CD4-positive, alpha-beta T cell treated with Interleukin-21 for 1 hour (primary cell): Measurements from ENCODE around the gene SMU1.
"Not testable (repeated sequence)": the region's sequence is repeated elsewhere in the genome, so short reads cannot be mapped to it uniquely, and the experiment has no call there.

Experiments used
- DNase-seq: peaks from one replicate; pipeline ENCODE4 v3.0.0-alpha.2; 2020

Gene SMU1

DNA sequence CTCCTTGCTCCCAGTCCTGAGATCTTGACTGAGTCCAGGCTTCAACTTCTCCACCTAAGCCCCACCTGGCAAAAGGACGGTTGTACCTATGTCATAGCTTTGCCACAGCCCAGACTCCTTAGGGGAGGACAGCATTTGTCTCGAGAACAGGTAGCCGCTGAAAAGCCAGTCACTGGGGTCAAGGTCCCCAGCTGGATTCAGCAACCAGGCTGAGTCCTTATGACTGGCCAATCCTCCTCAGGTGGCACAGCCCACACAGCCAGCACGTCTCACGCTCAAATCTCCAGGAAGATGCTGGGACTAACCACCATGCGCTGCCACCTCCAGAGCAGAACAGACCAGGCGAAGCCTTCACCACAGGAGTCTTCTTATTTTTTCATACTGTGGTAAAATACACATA lies 27.9 kb upstream of the SMU1 start:
- no peak for DNase-seq

DNA sequence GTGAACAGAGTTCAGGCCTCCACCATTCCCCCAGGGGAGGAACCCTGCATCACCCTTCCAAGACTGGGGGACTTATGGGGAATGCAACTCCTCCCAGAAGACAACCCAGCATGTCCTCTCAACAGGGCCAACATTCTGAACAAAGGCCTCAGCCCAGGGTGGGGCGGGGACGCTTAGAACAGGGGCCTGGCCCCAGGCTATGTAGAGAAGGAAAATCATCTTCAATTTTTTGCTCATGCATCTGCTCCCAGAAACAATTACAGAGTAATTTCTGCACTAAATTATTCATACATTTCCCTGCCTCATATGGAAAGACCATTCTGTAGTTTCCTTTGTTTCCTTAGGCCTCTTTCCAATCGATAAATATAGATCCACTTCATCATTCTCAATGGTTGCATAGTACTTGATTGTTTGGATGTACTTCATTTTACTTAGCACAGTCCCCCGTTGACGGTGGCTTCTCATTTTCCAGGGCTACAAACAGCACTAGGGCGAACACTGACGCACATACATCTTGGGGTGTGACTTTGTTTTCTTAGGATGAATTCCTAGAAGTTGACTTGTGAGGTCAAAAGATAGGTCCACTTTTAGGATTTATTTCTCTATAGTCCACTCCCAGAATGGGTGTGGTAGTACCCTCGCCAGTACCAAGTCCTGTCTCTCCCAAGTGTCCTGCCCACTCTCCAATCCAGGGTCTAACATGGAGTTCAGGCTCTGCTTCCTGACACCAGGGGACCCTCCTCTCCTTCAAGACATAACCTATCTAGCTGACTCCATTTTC lies 27.2 kb upstream of the SMU1 start:
- DNase-seq = no peak

GRCh38 chr9:33102551-33103210 lies 26.2 kb upstream of the SMU1 start:
- DNase-seq = no peak

- DNase-seq = no peak
Measured at GRCh38 chr9:33101104-33101951, 24.9 kb upstream of the SMU1 start.

GRCh38 chr9:33099754-33100153 lies 23.3 kb upstream of the SMU1 start:
- no peak for DNase-seq

DNA sequence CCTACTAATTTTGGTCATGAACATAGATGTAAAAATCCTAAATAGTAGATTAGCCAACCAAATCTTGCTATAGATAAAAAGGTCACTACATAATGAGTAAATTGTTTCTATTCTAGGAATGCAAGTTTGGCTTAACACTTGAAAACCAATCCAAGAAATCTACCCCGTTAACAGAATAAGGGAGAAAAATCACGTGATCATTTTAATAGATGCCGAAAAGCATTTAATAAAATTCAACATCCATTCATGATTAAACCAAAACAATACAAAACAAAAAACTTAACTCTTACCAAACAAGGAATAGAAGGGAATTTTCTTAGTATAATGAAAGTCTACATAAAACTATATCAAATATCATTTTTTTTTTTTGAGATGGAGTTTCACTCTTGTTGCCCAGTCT lies 20.7 kb upstream of the SMU1 start:
- DNase-seq = no peak

GRCh38 chr9:33092634-33093033 lies 16.2 kb upstream of the SMU1 start:
- no peak for DNase-seq

- not testable (repeated sequence) for DNase-seq
Measured at GRCh38 chr9:33085672-33086071, 9.2 kb upstream of the SMU1 start.

DNA sequence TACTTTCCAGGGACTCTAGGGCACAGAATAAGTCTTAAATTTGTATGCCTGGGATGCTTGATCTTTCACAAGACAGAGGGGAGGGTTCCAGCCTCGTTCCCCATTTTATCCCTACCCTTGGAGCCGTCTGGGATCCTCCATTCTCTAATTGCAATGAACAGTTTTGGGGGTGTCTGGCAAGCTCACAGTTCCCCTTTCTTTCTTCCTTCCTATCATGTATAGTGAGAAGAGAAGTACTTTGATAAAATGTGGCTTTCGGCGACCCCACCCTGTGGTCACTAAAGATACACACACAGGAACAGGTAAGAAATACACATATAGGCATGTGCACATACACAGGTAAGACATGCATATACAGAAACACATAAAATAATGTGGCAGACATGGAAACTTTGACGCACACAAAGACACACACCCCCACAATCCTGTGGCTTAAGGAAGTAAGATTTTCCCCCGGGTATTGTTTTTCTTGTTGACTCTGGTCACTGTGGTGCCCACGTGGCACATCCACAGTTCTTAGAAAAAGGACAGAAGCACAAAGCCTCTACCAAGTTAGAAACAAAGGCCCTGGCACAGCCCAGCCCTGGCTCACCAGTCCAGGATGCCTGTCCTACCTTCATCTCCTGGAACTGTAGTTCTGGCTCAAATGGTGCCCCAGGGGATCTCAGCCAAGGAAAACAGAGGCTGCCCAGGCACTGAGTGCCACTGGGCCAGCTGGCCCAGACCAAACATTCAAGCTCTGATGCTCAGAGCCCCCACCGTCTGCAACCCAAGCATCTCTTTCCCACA lies 6.3 kb upstream of the SMU1 start:
- DNase-seq = peak; percentile 14

- DNase-seq = peak; percentile 36
Measured at GRCh38 chr9:33082128-33082527, 5.7 kb upstream of the SMU1 start.

GRCh38 chr9:33081128-33081851 lies 4.8 kb upstream of the SMU1 start:
- peak; percentile 88 for DNase-seq

GRCh38 chr9:33080534-33080933 lies 4.1 kb upstream of the SMU1 start:
- no peak for DNase-seq

DNA sequence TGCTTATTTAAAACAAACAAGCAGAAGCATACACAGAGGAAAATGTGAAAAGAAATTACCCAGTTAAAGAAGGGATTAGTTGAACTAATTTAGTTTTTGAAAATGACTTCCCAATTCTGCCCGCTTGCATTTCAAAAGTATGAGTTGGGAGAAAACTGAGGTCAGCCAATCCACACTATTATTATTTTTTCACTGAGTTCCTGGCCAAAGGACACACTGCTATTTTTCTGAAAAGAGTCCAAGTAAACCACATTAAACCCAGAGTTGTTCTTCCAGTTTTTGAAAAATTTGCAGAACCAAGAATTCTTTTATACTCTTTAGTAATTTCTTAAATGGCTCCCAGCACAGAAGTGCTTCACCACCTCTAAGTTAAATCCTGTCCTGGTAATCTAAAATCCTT lies 7.5 kb downstream of the SMU1 start:
- no peak for DNase-seq

GRCh38 chr9:33065157-33066076 lies 11.1 kb downstream of the SMU1 start:
- no peak for DNase-seq

GRCh38 chr9:33051144-33051543 lies 25.3 kb downstream of the SMU1 start:
- DNase-seq = no peak

DNA sequence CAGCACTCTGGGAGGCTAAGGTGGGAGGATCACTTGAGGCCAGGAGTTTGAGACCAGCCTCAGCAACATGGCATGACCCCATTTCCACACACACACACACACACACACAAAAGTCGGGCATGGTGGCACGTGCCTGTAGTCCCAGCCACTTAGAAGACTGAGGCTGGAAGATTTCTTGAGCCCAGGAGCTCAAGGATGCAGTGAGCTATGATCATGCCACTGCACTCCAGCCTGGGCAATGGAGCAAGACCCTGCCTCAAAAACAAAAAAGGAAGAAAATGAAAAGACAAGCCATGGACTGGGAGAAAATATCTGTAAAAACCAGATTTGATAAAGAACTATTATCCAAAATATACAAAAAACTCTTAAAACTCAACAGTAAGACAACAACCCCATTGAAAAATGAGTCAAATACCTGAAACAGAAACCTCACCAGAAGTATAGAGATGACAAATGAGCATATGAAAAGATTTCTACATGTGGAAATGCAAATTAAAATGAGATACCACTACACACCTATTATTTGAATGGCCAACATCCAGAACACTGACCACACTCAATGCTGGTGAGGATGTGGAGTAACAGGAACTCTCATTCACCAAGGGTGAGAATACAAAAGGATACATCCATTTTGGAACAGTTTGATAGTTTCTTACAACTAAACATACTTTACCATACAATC lies 26.7 kb downstream of the SMU1 start:
- no peak for DNase-seq

DNA sequence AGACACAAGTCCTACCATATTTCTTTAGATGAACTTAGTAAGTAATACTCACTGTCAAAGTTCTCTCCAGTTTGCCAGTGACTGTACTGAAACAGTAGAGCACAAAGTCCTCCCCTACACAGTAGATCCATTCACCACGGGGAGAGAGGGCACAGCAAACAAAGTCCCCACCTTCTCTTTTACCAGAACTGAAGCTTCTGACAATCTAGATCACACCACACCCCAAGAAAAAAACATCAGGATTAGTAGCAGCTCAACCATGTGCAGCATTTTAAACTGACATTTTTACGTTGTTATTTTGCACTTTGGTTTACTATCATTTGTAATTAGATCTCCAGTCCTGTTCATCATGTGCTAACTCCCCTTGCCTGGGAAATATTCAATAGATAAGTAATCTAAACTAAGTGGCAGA lies 28.4 kb downstream of the SMU1 start:
- no peak for DNase-seq

DNA sequence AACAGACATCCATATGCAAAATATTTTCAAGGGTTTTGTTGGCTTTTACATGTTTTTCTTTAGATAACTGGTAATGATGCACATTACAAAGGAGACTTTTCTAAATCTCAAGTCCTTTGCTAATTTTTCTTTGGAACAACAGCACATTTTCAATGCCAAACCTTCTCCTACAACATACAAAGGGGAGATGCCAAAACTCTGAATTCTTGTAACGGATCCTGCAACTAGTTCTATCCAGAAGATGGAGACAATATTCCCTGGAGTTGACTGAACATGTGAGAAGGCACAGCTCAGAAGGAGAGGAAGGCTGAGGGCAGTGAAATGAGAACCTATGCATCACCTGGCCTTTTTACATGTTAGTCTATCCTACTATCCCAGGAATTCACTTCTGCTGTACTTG lies 30.4 kb downstream of the SMU1 start:
- no peak for DNase-seq

- no peak for DNase-seq
Measured at GRCh38 chr9:33044677-33045282, 31.7 kb downstream of the SMU1 start.

GRCh38 chr9:33044162-33044673 lies 32.3 kb downstream of the SMU1 start:
- peak; percentile 79 for DNase-seq
